A673 (cell line): ENCODE data around the gene PHEX.

ENCODE experiments used
- CTCF ChIP-seq: fragments of 300-800, 200-600 bp; sonication (generic); conservative IDR thresholded peaks from 2 replicates; pipeline ENCODE4 v1.5.1; 2017; ENCODE audit warnings: low read depth, mild to moderate bottlenecking, antibody characterized with exemption, low read length, moderate library complexity, mixed read lengths
- EZH2 ChIP-seq: fragments of 200-600 bp; sonication (generic); IDR thresholded peaks from 2 replicates; pipeline ENCODE4 v1.6.1; 2017; ENCODE audit warnings: borderline replicate concordance, low read depth, mild to moderate bottlenecking, mixed read lengths, antibody characterized with exemption, low read length; ENCODE audit not compliant: poor library complexity, severe bottlenecking

- TF ChIP-seq CTCF (no peak), EZH2 (no peak)
Measured at GRCh38 chrX:22173966-22174365, 141.8 kb downstream of the PHEX start.
